Measurements from ENCODE around the gene MACROD2. TPM values are rescaled to one million over a fixed set of nuclear protein-coding genes. Genes with fewer than 3 reads are reported as not detected.

Gene MACROD2
- total RNA-seq, 1 experiment from 2014 or later, result 3.7 TPM

DNA sequence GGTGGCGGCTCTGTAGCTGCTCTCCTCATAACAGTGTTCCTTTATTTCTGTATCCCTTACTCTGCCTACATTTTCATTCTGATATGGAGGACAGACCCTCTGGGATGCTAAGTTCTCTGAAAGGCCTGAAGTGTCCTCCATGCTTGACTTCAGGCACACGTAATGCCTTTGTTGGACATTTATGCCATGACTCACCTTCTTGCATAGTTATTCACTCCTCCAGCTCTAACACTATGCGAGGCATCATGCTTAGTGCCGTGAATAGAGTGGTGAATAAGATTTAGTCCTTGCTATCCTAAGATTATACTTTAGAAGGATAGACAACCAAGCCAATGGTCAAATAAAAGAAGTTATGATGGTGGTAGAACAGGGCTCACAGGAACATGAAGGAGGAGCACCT is 1103.0 kb downstream of the MACROD2 start (continued):
- TF ChIP-seq, protein P1, sequence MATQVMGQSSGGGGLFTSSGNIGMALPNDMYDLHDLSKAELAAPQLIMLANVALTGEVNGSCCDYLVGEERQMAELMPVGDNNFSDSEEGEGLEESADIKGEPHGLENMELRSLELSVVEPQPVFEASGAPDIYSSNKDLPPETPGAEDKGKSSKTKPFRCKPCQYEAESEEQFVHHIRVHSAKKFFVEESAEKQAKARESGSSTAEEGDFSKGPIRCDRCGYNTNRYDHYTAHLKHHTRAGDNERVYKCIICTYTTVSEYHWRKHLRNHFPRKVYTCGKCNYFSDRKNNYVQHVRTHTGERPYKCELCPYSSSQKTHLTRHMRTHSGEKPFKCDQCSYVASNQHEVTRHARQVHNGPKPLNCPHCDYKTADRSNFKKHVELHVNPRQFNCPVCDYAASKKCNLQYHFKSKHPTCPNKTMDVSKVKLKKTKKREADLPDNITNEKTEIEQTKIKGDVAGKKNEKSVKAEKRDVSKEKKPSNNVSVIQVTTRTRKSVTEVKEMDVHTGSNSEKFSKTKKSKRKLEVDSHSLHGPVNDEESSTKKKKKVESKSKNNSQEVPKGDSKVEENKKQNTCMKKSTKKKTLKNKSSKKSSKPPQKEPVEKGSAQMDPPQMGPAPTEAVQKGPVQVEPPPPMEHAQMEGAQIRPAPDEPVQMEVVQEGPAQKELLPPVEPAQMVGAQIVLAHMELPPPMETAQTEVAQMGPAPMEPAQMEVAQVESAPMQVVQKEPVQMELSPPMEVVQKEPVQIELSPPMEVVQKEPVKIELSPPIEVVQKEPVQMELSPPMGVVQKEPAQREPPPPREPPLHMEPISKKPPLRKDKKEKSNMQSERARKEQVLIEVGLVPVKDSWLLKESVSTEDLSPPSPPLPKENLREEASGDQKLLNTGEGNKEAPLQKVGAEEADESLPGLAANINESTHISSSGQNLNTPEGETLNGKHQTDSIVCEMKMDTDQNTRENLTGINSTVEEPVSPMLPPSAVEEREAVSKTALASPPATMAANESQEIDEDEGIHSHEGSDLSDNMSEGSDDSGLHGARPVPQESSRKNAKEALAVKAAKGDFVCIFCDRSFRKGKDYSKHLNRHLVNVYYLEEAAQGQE (IDR thresholded peaks at IDR 0.05; ENCODE audit: low read depth), result no peak
- TF ChIP-seq EGR1 (IDR thresholded peaks at IDR 0.05; ENCODE audit: low read depth), result no peak

DNA sequence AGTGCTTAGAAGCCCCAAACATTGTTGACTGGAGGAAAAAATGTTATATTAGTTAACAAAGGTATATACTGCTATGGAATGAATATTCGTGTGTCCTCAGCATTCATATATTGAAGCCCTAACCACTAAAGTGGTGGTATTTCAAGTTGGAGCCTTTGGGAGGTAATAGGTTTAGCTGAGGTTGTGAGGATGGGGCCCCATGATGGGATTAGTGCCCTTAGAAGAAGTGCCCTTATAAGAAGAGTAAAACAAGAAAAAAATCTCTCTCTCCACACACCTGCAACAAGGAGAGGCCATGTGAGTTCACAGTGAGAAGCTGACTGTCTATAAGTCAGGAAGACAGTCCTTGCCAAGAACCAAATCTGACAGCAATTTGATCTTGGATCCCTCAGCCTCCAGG is 1103.8 kb downstream of the MACROD2 start:
- ChIA-PET POLR2A (no interaction called here), CTCF (no interaction called here), RAD21 (ENCODE audit: low non-redundant PET in 1 of 2, low total read pairs in 2 of 2, uncharacterized antibody in 2 of 2, unreplicated experiment in 2 of 2) (no interaction called here)
- H3K27ac ChIP-seq (ENCODE audit: low read depth, low read length), result no peak overlapping the region
- H3K9me2 ChIP-seq (ENCODE audit: insufficient read depth), result no peaks in the 10 kb centered on the region
- H4K20me1 ChIP-seq (ENCODE audit: insufficient read depth), result no peaks in the 10 kb centered on the region
- H3K9ac ChIP-seq (ENCODE audit: low read length), result no peak overlapping the region
- no peaks in the 10 kb centered on the region for H3K36me3 ChIP-seq (ENCODE audit: control insufficient read depth in 1 of 2, insufficient read depth in 2 of 2, low read length in 2 of 2)
- no peak overlapping the region for H2AFZ ChIP-seq (ENCODE audit: low read depth, low read length, poor library complexity, severe bottlenecking)
- no peaks in the 10 kb centered on the region for H3K79me2 ChIP-seq (ENCODE audit: insufficient read depth, low read length)
- ATAC-seq (no peak), DNase-seq (ENCODE audit: low read depth, low spot score) (no peak)
- no peak overlapping the region for H3K4me3 ChIP-seq (replicated peaks in 1 of 2; ENCODE audit: low read depth in 1 of 2, low read length in 2 of 2)
- H3K27me3 ChIP-seq (ENCODE audit: insufficient read depth, low read length), result no peaks in the 10 kb centered on the region
- no peaks in the 10 kb centered on the region for H3K4me1 ChIP-seq (ENCODE audit: control insufficient read depth in 1 of 2, insufficient read depth in 2 of 2, low read length in 2 of 2)
- intact Hi-C loops (cut with micrococcal nuclease), result no loop called here
- no peaks in the 10 kb centered on the region; a peak in 1 of 4 replicates for H3K9me3 ChIP-seq (ENCODE audit: control insufficient read depth in 1 of 2, insufficient read depth in 1 of 2, low read depth in 1 of 2, low read length in 2 of 2)
- no peak overlapping the region for H3K4me2 ChIP-seq (ENCODE audit: low read length)
- no TSS peak for BruUV-seq (replicated peaks)
- TF ChIP-seq EGR1 (IDR thresholded peaks at IDR 0.05; ENCODE audit: low read depth) (no peak), RAD21 (IDR thresholded peaks at IDR 0.05; ENCODE audit: low read depth) (no peak), CEBPB (IDR thresholded peaks at IDR 0.05; ENCODE audit: low read depth) (no peak), SRF (IDR thresholded peaks at IDR 0.05; ENCODE audit: low read depth) (no peak), SP1 (IDR thresholded peaks at IDR 0.05; ENCODE audit: low read depth) (no peak), EZH2 (IDR thresholded peaks at IDR 0.05) (no peak), ZFX (IDR thresholded peaks at IDR 0.05) (no peak), POLR2AphosphoS5 (IDR thresholded peaks at IDR 0.05; ENCODE audit: low read depth, low read length) (no peak), ZNF274 (IDR thresholded peaks at IDR 0.05; ENCODE audit: low read depth, low read length) (no peak), YY1 (IDR thresholded peaks at IDR 0.05; ENCODE audit: extremely low read depth, insufficient replicate concordance, low read depth, low read length) (no peak), JUND (IDR thresholded peaks at IDR 0.05) (no peak), FOSL1 (IDR thresholded peaks at IDR 0.05; ENCODE audit: low read depth) (no peak)
- TF ChIP-seq, protein P2, sequence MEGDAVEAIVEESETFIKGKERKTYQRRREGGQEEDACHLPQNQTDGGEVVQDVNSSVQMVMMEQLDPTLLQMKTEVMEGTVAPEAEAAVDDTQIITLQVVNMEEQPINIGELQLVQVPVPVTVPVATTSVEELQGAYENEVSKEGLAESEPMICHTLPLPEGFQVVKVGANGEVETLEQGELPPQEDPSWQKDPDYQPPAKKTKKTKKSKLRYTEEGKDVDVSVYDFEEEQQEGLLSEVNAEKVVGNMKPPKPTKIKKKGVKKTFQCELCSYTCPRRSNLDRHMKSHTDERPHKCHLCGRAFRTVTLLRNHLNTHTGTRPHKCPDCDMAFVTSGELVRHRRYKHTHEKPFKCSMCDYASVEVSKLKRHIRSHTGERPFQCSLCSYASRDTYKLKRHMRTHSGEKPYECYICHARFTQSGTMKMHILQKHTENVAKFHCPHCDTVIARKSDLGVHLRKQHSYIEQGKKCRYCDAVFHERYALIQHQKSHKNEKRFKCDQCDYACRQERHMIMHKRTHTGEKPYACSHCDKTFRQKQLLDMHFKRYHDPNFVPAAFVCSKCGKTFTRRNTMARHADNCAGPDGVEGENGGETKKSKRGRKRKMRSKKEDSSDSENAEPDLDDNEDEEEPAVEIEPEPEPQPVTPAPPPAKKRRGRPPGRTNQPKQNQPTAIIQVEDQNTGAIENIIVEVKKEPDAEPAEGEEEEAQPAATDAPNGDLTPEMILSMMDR (IDR thresholded peaks at IDR 0.05 in 2 of 3, conservative IDR thresholded peaks at IDR 0.05 in 1 of 3; ENCODE audit: borderline replicate concordance in 1 of 3, insufficient read depth in 1 of 3, low read depth in 2 of 3, low read length in 2 of 3), result no peak
- TF ChIP-seq, protein P3, sequence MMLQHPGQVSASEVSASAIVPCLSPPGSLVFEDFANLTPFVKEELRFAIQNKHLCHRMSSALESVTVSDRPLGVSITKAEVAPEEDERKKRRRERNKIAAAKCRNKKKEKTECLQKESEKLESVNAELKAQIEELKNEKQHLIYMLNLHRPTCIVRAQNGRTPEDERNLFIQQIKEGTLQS (IDR thresholded peaks at IDR 0.05), result no peak
- TF ChIP-seq, protein P4, sequence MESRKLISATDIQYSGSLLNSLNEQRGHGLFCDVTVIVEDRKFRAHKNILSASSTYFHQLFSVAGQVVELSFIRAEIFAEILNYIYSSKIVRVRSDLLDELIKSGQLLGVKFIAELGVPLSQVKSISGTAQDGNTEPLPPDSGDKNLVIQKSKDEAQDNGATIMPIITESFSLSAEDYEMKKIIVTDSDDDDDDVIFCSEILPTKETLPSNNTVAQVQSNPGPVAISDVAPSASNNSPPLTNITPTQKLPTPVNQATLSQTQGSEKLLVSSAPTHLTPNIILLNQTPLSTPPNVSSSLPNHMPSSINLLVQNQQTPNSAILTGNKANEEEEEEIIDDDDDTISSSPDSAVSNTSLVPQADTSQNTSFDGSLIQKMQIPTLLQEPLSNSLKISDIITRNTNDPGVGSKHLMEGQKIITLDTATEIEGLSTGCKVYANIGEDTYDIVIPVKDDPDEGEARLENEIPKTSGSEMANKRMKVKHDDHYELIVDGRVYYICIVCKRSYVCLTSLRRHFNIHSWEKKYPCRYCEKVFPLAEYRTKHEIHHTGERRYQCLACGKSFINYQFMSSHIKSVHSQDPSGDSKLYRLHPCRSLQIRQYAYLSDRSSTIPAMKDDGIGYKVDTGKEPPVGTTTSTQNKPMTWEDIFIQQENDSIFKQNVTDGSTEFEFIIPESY (IDR thresholded peaks at IDR 0.05; ENCODE audit: extremely low read depth, insufficient replicate concordance, low read length), result no peak
- TF ChIP-seq, protein P5, sequence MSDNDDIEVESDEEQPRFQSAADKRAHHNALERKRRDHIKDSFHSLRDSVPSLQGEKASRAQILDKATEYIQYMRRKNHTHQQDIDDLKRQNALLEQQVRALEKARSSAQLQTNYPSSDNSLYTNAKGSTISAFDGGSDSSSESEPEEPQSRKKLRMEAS (IDR thresholded peaks at IDR 0.05), result no peak

Data from HCT116 (cell line).